Cardiac muscle cell (in vitro differentiated cells and primary cell): ENCODE data around the gene RGL3. TPM values are rescaled to one million over a fixed set of nuclear protein-coding genes. Genes with fewer than 3 reads are reported as not detected.
"Not testable (repeated sequence)": the region's sequence is repeated elsewhere in the genome, so short reads cannot be mapped to it uniquely, and the experiment has no call there.

Experiments
- DNase-seq, 2 donors: peaks; one replicate each; pipeline versions ENCODE4 v3.0.0 to v3.0.0-alpha.2; 2010 to 2017; ENCODE audit warnings: low read depth in 1 of 2, low spot score in 1 of 2
- H3K27ac ChIP-seq: fragments of 200-600 bp; sonication (generic); 2 replicates; pipeline ENCODE4 v1.5.1; 2016
- H3K27me3 ChIP-seq: fragments of 200-600 bp; sonication (generic); 2 replicates; pipeline ENCODE4 v1.6.0; 2016; ENCODE audit warnings: control low read depth
- H3K36me3 ChIP-seq: fragments of 200-600 bp; sonication (generic); 2 replicates; pipeline ENCODE4 v1.5.1; 2016; ENCODE audit warnings: control low read depth
- H3K4me1 ChIP-seq: fragments of 200-600 bp; sonication (generic); 2 replicates; pipeline ENCODE4 v1.8.1; 2017; ENCODE audit warnings: low read depth, mild to moderate bottlenecking, mixed run types
- H3K4me3 ChIP-seq: fragments of 200-600 bp; sonication (generic); 2 replicates; pipeline ENCODE4 v1.5.1; 2016; ENCODE audit warnings: mild to moderate bottlenecking
- H3K9me3 ChIP-seq: fragments of 200-600 bp; sonication (generic); 2 replicates; pipeline ENCODE4 v1.5.1; 2017; ENCODE audit warnings: low read depth, mild to moderate bottlenecking, control low read depth
- polyA plus RNA-seq: library from polyadenylated mRNA; unstranded; fragments of >200 nt; fragmentation: Nextera tagmentation; extraction: Ambion mirVana; gene quantifications from 2 replicates; pipeline ENCODE4 v1.2.1, GENCODE V29; 2016
- total RNA-seq: library from RNA; depleted of rRNA; stranded (reverse); fragments of >200 nt; gene quantifications from 2 replicates; pipeline ENCODE4 v1.2.3, GENCODE V29; 2016
- TF ChIP-seq, protein P1 (sequence below): IDR thresholded peaks from 2 replicates; pipeline ENCODE4 v1.5.1; 2012; ENCODE audit warnings: low read depth, mild to moderate bottlenecking, low read length

The RGL3 gene, protein sequence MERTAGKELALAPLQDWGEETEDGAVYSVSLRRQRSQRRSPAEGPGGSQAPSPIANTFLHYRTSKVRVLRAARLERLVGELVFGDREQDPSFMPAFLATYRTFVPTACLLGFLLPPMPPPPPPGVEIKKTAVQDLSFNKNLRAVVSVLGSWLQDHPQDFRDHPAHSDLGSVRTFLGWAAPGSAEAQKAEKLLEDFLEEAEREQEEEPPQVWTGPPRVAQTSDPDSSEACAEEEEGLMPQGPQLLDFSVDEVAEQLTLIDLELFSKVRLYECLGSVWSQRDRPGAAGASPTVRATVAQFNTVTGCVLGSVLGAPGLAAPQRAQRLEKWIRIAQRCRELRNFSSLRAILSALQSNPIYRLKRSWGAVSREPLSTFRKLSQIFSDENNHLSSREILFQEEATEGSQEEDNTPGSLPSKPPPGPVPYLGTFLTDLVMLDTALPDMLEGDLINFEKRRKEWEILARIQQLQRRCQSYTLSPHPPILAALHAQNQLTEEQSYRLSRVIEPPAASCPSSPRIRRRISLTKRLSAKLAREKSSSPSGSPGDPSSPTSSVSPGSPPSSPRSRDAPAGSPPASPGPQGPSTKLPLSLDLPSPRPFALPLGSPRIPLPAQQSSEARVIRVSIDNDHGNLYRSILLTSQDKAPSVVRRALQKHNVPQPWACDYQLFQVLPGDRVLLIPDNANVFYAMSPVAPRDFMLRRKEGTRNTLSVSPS
- total RNA-seq (29.2 and 52.1 TPM in 2 replicates), polyA plus RNA-seq (32.2 and 38.9 TPM in 2 replicates)

DNA sequence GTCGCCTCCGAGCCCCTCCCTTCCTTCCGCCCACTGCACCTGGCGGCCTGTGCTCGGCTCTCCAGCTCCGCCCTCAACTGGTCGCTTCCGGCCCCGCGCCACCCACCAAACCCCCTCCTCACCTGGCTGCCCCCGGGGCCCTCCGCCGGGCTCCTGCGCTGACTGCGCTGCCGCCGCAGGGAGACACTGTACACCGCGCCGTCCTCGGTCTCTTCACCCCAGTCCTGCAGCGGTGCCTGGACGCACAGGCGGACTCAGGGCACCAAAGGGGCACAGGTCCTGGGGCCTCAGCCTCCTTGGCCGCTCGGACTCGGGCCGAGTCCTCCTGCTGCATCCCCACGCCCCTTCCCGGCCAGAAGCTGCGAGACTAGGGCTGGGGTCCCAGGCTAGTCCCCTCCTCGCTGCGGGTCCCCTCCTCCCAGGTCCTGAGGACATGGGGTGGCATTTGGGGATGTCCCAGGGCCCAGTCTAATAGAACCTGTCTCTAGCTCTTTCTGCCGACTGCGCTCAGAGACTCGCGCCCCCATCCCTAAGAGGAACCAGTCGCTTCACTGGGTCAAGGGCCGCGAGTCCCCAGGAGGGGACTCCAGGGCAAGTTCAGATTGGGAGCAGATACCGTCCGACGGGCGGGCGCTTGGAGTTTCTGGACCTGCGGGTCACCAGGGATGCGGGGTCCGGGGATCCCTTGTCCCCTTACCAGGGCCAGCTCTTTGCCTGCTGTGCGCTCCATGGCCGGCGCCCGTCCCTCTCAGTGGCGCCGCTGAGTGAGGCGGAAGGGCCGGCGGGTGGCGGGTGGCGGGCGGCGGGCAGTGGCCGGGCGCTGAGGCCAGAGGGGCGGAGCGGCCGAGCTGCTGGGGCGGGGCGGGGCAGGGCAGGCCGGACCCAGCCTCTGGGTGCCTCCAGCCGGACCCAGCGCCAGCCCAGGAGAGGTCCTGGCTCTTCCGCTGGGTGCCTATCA lies at the start of gene RGL3:
TSS of gene RGL3 (minus strand) at position 766 of the 958 bp plus-strand sequence. CDS start at position 730, 36 bp downstream.
- TF ChIP-seq, protein P1, sequence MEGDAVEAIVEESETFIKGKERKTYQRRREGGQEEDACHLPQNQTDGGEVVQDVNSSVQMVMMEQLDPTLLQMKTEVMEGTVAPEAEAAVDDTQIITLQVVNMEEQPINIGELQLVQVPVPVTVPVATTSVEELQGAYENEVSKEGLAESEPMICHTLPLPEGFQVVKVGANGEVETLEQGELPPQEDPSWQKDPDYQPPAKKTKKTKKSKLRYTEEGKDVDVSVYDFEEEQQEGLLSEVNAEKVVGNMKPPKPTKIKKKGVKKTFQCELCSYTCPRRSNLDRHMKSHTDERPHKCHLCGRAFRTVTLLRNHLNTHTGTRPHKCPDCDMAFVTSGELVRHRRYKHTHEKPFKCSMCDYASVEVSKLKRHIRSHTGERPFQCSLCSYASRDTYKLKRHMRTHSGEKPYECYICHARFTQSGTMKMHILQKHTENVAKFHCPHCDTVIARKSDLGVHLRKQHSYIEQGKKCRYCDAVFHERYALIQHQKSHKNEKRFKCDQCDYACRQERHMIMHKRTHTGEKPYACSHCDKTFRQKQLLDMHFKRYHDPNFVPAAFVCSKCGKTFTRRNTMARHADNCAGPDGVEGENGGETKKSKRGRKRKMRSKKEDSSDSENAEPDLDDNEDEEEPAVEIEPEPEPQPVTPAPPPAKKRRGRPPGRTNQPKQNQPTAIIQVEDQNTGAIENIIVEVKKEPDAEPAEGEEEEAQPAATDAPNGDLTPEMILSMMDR, result no peak
- H3K9me3 ChIP-seq, result no peaks in the 10 kb centered on the region
- peaks cover 43% of the 10 kb centered on the region for H3K27me3 ChIP-seq
- H3K36me3 ChIP-seq, result no peaks in the 10 kb centered on the region
- H3K4me1 ChIP-seq, result peaks cover 6% of the 10 kb centered on the region
- H3K27ac ChIP-seq, result no peak within 1 kb of the TSS
- DNase-seq, result peak in 1 of 2 donors; percentile 68
- peak within 1 kb of the TSS; percentile 44 for H3K4me3 ChIP-seq

DNA sequence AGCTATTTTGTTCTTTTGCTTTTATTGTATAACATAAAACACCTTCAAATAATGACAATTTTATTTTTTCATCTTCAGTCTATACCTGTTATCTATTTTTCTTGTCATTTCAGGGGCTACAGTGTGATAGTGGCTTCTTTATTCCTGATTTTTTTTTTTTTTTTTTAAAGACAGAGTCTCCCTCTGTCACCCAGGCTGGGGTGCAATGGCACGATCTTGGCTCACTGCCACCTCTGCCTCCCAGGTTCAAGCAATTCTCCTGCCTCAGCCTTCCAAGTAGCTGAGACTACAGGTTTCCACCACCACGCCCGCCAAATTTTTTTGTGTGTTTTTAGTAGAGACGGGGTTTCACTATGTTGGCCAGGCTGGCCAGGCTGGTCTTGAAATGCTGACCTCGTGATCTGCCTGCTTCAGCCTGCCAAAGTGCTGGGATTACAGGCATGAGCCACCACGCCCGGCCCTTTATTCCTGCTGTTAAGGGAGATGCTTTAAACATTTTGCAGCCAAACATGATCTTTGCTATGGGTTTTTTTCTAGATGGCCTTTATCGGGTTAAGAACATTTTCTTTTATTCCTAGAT lies 49.2 kb upstream of the RGL3 start:
- not testable (repeated sequence) for H3K36me3 ChIP-seq, H3K9me3 ChIP-seq, H3K27ac ChIP-seq, H3K4me3 ChIP-seq, H3K27me3 ChIP-seq, DNase-seq, H3K4me1 ChIP-seq

DNA sequence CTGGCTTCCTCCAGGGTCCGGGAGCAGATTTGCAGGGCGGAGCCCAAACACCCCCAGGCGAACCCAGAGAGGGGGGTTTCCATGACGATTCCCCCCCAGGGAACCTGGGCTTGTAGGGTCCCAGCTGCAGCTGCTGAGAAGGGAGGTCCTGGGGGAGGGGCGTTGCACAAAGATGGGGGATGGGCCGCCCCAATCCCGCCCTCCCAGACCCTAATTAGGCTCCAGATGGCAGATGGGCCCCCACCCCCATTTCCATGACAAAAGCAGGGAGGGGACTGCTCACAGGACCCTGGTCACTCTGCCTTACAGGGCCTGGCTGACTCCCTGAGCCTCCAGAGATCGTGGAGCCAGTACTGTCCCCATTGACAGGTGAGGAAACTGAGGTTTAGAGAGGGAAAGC lies 46.5 kb upstream of the RGL3 start:
- H3K27me3 ChIP-seq, result no peaks in the 10 kb centered on the region
- TF ChIP-seq, protein P1, result no peak
- no peaks in the 10 kb centered on the region for H3K36me3 ChIP-seq
- H3K9me3 ChIP-seq, result no peaks in the 10 kb centered on the region
- H3K27ac ChIP-seq, result no peak overlapping the region
- no peaks in the 10 kb centered on the region for H3K4me1 ChIP-seq
- H3K4me3 ChIP-seq, result no peak overlapping the region
- no peak for DNase-seq

DNA sequence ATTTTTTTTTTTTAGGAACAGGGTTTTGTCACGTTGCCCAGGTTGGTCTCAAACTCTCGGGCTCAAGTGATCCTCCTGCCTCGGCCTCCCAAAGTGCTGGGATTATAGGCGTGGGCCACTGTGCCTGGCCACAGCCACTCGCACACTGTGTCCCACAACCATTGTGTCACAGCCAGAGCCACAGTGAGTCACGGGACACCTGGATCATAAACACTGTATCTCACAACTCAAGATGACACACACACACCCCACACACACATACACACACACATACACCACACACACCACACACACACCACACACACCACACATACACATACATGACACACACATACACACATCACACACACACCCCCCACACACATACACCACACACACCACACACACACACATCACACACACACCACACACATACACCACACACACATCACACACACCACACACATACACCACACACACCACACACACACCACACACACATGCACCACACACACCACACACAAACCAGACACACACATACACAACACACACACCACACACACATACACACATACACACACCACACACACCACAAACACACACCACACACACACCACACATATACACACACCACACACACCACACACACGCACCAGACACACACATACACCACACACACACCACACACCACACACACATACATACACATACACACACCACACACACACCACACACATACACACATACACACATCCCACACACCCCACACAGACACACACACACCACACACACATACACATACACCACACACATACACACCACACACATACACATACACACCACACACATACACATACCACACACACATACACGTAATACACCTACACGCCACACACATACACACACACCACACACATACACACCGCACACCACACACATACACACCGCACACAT lies 45.5 kb upstream of the RGL3 start:
- Histone ChIP-seq H3K27ac (no peak overlapping the region), H3K9me3 (no peaks in the 10 kb centered on the region), H3K36me3 (no peaks in the 10 kb centered on the region), H3K27me3 (no peaks in the 10 kb centered on the region), H3K4me3 (no peak overlapping the region), H3K4me1 (no peaks in the 10 kb centered on the region)
- DNase-seq, result no peak
- TF ChIP-seq, protein P1, result no peak

DNA sequence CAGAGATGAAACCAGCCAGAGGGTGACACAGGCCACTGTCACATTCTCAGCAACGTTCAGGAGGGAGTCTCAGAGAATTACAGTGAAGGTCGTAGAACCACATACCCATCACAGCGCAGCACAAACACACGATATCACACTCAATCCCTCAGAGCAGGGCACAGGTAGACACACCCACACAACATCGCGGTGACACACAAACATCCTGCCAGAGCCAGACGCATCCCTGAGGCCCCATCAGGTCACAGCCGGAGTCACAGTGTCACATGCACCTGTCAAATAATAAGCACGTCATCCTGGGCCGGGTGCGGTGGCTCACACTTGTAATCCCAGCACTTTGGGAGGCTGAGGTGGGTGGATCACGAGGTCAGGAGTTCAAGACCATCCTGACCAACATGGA lies 44.3 kb upstream of the RGL3 start:
- Histone ChIP-seq H3K4me3 (no peak overlapping the region), H3K27ac (no peak overlapping the region), H3K9me3 (no peaks in the 10 kb centered on the region), H3K27me3 (no peaks in the 10 kb centered on the region), H3K36me3 (no peaks in the 10 kb centered on the region), H3K4me1 (no peaks in the 10 kb centered on the region)
- DNase-seq, result no peak
- TF ChIP-seq, protein P1, result no peak
